Measurements from ENCODE around the gene ZNF839.

The ZNF839 gene

DNA sequence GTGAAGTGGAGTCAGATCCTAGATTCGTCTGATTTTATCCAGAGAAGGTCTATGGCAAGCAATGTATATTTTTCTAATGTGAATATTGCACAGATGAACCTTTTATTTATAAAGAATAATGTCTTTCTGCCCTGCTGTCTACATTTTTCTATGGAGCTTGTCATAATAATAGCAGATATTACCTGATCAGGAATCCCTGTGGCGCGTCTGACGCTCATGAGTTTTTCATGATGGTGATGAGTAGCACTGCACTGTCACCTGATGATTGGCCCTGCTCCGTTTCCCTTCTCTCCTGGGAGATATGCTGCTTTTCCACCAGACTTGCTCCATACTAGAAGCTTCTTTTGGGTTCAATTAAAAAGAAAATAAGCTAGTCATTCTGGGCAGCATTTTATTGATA is 22.7 kb downstream of the ZNF839 start:
- Histone ChIP-seq H3K9ac (ENCODE audit: low read length) (no peak overlapping the region), H3K27me3 (ENCODE audit: low read length) (no peaks in the 10 kb centered on the region), H3K4me2 (ENCODE audit: low read depth, low read length, poor library complexity, severe bottlenecking) (no peak overlapping the region), H3K9me2 (replicated peaks; ENCODE audit: insufficient read depth, low read length) (no peaks in the 10 kb centered on the region), H3K79me2 (ENCODE audit: insufficient read depth, low read length) (no peaks in the 10 kb centered on the region), H3F3A (ENCODE audit: insufficient read depth) (no peaks in the 10 kb centered on the region), H4K20me1 (ENCODE audit: low read depth, low read length) (no peaks in the 10 kb centered on the region), H2AFZ (ENCODE audit: low read depth, low read length, severe bottlenecking) (no peak overlapping the region), H3K36me3 (ENCODE audit: low read length) (no peaks in the 10 kb centered on the region), H3K4me3 (ENCODE audit: insufficient read depth, low read length, poor library complexity, severe bottlenecking) (no peak overlapping the region), H3K9me3 (ENCODE audit: insufficient read depth, low read length) (no peaks in the 10 kb centered on the region), H3K27ac (ENCODE audit: low read depth, low read length) (no peak overlapping the region)
- TF ChIP-seq, protein P1, sequence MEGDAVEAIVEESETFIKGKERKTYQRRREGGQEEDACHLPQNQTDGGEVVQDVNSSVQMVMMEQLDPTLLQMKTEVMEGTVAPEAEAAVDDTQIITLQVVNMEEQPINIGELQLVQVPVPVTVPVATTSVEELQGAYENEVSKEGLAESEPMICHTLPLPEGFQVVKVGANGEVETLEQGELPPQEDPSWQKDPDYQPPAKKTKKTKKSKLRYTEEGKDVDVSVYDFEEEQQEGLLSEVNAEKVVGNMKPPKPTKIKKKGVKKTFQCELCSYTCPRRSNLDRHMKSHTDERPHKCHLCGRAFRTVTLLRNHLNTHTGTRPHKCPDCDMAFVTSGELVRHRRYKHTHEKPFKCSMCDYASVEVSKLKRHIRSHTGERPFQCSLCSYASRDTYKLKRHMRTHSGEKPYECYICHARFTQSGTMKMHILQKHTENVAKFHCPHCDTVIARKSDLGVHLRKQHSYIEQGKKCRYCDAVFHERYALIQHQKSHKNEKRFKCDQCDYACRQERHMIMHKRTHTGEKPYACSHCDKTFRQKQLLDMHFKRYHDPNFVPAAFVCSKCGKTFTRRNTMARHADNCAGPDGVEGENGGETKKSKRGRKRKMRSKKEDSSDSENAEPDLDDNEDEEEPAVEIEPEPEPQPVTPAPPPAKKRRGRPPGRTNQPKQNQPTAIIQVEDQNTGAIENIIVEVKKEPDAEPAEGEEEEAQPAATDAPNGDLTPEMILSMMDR (IDR thresholded peaks at IDR 0.05; ENCODE audit: insufficient read depth, low read length, poor library complexity, severe bottlenecking), result no peak
- TF ChIP-seq EZH2phosphoT487 (conservative IDR thresholded peaks at IDR 0.05; ENCODE audit: low read length), result no peak

DNA sequence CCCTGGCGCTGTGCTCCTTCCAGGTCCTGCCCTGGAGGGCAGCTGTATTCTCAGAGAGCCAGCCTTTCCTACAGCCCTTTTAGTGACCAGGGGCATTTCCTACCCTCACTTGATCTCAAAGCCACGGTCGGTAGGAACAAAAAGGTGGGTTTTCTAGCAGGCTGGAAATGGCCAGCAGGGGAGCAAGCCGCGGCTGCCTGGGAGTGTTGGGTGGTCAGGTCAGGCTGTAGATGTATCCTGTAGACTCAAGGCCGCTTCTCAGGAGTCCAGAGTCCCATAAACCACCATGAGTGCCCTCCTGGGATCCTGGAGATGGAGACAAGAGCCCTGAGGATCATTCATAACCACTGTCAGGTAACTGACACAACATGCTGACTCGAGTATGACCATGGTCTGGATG is 24.5 kb downstream of the ZNF839 start:
- TF ChIP-seq, protein P1 (IDR thresholded peaks at IDR 0.05; ENCODE audit: insufficient read depth, low read length, poor library complexity, severe bottlenecking), result no peak
- TF ChIP-seq EZH2phosphoT487 (conservative IDR thresholded peaks at IDR 0.05; ENCODE audit: low read length), result no peak
- Histone ChIP-seq H3K4me3 (ENCODE audit: insufficient read depth, low read length, poor library complexity, severe bottlenecking) (no peak overlapping the region), H3F3A (ENCODE audit: insufficient read depth) (no peaks in the 10 kb centered on the region), H3K4me2 (ENCODE audit: low read depth, low read length, poor library complexity, severe bottlenecking) (no peak overlapping the region), H3K27ac (ENCODE audit: low read depth, low read length) (no peak overlapping the region), H3K36me3 (ENCODE audit: low read length) (no peaks in the 10 kb centered on the region), H2AFZ (ENCODE audit: low read depth, low read length, severe bottlenecking) (no peak overlapping the region), H4K20me1 (ENCODE audit: low read depth, low read length) (no peaks in the 10 kb centered on the region), H3K9ac (ENCODE audit: low read length) (no peak overlapping the region), H3K27me3 (ENCODE audit: low read length) (no peaks in the 10 kb centered on the region), H3K79me2 (ENCODE audit: insufficient read depth, low read length) (no peaks in the 10 kb centered on the region), H3K9me3 (ENCODE audit: insufficient read depth, low read length) (no peaks in the 10 kb centered on the region), H3K9me2 (replicated peaks; ENCODE audit: insufficient read depth, low read length) (no peaks in the 10 kb centered on the region)

DNA sequence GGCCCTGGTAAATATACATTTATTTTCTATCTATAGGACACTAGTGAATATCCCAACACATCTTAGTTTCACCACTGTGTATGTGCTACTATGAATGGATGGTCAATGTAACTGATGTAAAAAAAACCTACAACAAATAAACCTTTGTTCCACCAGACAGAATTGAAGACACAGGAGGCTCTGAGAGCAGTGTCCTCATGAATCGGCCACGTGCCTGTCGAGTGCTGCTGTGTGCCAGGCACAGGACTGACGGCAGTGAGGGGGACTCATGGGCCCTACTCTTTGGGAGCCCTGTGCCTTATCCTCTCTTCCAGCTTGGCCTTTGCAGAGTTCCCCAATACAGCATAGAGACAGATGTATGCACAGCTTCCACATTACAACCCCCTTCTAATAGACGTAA is 24.9 kb downstream of the ZNF839 start:
- H3K36me3 ChIP-seq (ENCODE audit: low read length), result no peaks in the 10 kb centered on the region
- no peaks in the 10 kb centered on the region for H3F3A ChIP-seq (ENCODE audit: insufficient read depth)
- no peak overlapping the region for H3K9ac ChIP-seq (ENCODE audit: low read length)
- H4K20me1 ChIP-seq (ENCODE audit: low read depth, low read length), result no peaks in the 10 kb centered on the region
- H3K27ac ChIP-seq (ENCODE audit: low read depth, low read length), result no peak overlapping the region
- H2AFZ ChIP-seq (ENCODE audit: low read depth, low read length, severe bottlenecking), result no peak overlapping the region
- no peaks in the 10 kb centered on the region for H3K27me3 ChIP-seq (ENCODE audit: low read length)
- no peak for TF ChIP-seq EZH2phosphoT487 (conservative IDR thresholded peaks at IDR 0.05; ENCODE audit: low read length)
- TF ChIP-seq, protein P1 (IDR thresholded peaks at IDR 0.05; ENCODE audit: insufficient read depth, low read length, poor library complexity, severe bottlenecking), result no peak
- H3K4me2 ChIP-seq (ENCODE audit: low read depth, low read length, poor library complexity, severe bottlenecking), result no peak overlapping the region
- H3K79me2 ChIP-seq (ENCODE audit: insufficient read depth, low read length), result no peaks in the 10 kb centered on the region
- H3K4me3 ChIP-seq (ENCODE audit: insufficient read depth, low read length, poor library complexity, severe bottlenecking), result no peak overlapping the region
- no peaks in the 10 kb centered on the region for H3K9me2 ChIP-seq (replicated peaks; ENCODE audit: insufficient read depth, low read length)
- H3K9me3 ChIP-seq (ENCODE audit: insufficient read depth, low read length), result no peaks in the 10 kb centered on the region
